ENCODE data around the gene PPP1R36.
"Not testable (repeated sequence)": the region's sequence is repeated elsewhere in the genome, so short reads cannot be mapped to it uniquely, and the experiment has no call there.

The PPP1R36 gene

GRCh38 chr14:64549791-64550620 lies at the start of gene PPP1R36:
Gene PPP1R36, plus strand, starts transcription at chr14:64549961. Its CDS starts 37 bp downstream, at chr14:64549998.
- DNase-seq (ENCODE audit: low spot score) (no peak), FAIRE-seq (no peak)

DNA sequence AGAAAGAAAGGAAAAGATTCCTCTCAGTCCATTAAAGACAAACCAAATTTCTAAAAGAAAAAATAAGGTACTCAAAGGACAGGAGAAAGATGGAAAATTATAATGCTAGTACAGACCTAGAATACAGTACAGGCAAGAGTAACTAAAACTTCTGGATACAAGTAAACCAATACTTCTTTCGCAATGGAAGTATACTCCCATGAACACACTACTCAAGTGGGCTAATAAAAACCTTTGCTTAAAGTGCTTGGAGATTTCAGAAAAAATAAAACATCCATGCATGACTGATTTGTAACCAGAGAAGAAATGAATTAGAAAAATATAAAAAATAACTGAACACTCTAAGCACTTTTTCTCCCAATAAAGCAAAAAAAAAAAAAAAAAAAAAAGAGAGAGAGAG lies 49.7 kb upstream of the PPP1R36 start:
- FAIRE-seq (no peak), DNase-seq (ENCODE audit: low spot score) (no peak)

GRCh38 chr14:64501411-64502171 lies 48.2 kb upstream of the PPP1R36 start:
- peak; percentile 69 for DNase-seq (ENCODE audit: low spot score)

DNA sequence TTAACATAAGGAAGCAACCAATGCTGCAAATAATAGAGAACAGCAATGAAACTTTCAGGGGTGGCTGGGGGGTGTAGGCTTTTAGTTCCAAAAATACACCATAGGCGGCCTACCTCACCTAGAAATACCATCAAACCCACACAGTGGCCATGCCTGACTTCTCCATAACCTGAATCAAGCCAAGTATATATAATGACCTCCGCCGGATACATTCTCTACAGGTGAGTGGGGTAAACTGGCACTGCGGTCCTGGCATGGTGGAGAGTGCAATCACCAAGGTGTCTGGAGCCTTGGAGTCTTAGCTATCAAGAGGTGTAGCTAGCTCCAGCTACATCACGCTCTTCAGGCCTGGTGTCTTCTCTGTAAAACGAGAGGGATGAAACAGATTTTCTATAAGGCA lies 47.3 kb upstream of the PPP1R36 start:
- no peak for DNase-seq (ENCODE audit: low spot score)
- FAIRE-seq, result no peak

More at GRCh38 chr14:64501411-64502171, 48.2 kb upstream of the PPP1R36 start:
- peak; percentile 26 for FAIRE-seq

- FAIRE-seq (no peak), DNase-seq (ENCODE audit: low spot score) (no peak)
Measured at GRCh38 chr14:64502887-64503433, 46.8 kb upstream of the PPP1R36 start.

- DNase-seq (ENCODE audit: low spot score), result peak; percentile 72
- no peak for FAIRE-seq
Measured at GRCh38 chr14:64503434-64504309, 46.1 kb upstream of the PPP1R36 start, which contains the start of gene ZBTB25. Gene ZBTB25, minus strand, starts transcription at chr14:64503838. Its CDS starts 13,305 bp downstream, at chr14:64490533.

GRCh38 chr14:64504310-64504896 lies 45.4 kb upstream of the PPP1R36 start, which contains the start of gene ZBTB1:
Gene ZBTB1, plus strand, starts transcription at chr14:64504770. Its CDS starts 16,735 bp downstream, at chr14:64521505.
- peak; percentile 65 for DNase-seq (ENCODE audit: low spot score)
- FAIRE-seq, result no peak

DNA sequence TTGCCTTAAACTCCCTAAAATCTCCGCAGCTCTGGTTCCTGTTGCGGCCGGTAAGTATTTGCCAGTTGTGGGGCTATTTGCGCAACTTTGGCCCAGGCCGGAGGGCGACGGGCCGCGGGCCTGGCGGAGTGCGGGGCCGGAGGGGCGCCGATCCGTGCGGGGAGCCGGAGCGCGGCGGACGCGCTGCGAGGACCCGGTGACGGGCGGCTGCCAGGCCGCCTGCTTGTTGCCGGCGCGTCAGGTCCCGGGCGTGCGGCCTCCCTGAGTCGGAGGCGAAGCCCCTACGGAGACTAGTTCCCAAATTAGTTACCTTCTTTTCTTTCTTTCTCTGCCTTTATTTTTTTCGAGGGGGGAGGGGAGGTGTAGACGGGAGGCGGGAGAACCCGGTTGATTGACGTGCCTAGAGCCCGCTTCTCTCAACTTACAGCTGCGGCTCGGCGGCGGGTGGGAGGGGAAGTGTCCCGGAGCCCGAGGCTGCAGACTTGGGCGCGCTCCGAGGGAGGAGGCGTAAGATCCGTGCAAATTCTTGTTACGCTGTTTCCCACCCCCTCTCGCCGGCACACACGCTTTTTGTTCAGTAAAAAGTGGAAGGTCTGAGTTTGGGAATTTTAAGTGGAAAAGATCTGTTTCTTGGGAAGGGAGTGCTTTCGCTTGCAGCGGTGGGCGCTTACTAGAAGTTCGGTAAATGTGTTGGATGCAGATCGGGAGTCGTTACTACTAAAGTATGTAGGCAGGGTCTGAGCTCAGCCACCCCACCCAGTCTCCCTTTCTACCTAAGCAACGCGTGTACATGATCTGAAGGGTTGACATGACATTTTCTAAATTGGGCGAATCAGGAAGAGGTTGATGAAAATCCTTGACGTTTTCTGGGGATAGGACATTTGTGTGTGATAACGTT lies 44.6 kb upstream of the PPP1R36 start:
- FAIRE-seq, result no peak

DNA sequence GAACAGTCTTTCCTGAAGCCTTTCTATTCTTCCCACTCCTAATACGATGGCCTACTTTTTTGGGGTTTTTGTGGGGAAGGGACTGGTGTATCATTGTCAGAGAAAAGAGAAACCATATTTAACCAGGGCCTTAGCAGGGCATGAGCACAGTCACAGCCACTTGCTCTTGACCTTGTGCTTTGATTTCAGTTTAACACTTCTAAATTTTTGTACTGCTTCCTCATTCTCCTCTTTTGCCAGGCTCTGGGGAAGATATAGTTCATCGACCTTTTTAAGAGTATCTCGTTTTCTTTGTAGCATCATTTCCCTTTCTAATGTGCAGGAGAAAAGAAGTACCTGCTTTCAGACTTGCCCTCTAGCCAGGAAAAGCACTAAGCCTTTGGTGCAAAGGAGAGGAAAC lies 43.0 kb upstream of the PPP1R36 start:
- DNase-seq (ENCODE audit: low spot score), result no peak

More for the DNA sequence above, 44.6 kb upstream of the PPP1R36 start:
- DNase-seq (ENCODE audit: low spot score), result peak; percentile 50

DNA sequence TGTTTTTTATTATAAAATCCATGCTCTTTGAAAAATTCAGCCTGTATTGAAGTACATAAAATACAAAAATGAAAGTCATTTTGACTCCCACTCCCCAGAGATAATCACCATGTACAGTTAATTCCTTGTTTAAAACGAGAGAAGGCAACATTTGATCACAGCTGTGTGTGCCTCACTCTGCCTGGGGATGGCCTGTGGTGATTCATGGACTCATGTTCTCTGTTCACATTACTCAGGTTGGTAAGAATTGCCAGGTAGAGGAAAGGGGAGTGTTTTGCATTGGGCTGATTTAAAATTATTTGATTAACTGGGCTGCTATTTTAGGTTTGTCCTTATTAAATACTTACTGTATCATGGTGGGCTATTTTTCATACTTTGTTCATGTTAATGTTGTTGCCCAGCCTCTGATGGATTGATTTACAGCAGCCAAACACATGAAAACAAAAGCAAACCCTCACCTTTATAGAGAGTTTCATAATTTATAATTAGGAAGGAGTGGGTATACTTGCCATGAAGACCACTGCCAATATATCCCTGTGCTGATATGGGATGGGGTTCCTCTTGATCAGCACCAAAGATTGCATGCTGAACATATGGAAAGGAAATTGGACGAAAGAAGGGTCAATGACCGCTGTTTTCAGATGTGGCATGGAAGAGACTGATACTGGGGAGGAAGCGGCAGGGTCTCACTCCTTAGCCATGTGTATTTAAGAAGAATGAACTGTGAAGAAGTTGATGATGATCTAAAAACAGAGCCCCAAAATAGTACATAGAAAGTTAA lies 42.2 kb upstream of the PPP1R36 start:
- no peak for DNase-seq (ENCODE audit: low spot score)
- FAIRE-seq, result no peak

More for the DNA sequence above, 43.0 kb upstream of the PPP1R36 start:
- FAIRE-seq, result no peak

- FAIRE-seq, result no peak
- DNase-seq (ENCODE audit: low spot score), result no peak
Measured at GRCh38 chr14:64508215-64508776, 41.5 kb upstream of the PPP1R36 start.

- DNase-seq (ENCODE audit: low spot score) (no peak), FAIRE-seq (no peak)
Measured at GRCh38 chr14:64509036-64509435, 40.7 kb upstream of the PPP1R36 start.

DNA sequence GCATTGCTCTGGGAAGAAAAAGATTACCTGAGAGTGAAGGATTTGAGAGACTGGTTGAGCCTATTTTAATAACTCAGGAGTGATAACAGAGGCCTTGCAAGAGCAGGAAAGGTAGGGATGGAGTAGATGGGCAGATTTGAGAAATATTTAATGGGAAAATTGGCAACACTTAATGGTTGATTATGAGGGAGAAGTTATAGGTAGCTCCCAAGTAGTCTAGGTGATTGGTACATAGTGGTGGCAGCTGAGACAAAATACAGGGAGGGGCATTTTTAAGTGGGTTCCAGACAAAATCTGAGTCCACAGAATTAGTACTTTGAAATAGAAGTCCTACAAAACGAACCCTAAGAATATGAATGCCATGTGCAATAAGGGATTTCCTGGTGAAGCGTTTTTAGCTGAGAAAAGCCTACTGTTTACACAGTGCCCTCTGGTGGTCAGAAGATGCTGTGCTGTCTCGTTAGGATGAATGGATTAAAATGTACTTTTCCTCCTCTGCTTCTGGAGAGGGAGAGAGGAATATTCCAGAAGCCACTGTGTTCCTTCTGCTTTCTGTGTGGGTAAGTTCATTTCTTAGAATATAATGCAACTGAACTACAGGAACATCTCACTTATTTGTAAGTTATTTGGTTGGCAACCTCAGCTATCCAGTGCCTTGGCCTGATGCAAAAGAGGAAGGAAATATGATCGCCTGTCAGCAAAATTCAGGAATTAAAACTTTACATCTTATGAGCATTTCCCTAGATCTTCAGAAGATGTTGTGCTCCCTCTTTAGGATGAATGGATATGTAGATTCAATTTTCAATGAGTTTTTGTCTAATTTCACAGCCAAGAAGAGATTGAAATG lies 38.7 kb upstream of the PPP1R36 start:
- FAIRE-seq, result no peak
- DNase-seq (ENCODE audit: low spot score), result peak; percentile 11

DNA sequence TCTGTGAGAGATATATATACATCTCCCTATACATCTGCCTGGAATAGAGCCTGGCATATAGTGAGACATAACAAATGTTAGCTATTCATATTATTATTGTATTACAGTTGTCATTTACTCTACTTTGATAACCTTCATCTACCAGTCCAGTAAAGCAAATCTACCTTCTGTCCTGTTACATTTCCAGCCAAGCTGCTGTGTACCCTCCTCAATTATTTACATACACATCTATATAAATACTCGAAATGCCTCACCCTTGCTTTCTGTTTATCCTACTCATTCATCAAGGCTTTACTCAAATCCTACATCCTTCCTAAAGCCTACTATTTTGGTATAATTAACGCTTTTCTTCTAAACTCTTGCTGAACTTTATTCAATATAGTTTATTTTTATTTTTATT lies 36.5 kb upstream of the PPP1R36 start:
- DNase-seq (ENCODE audit: low spot score) (no peak), FAIRE-seq (no peak)

DNA sequence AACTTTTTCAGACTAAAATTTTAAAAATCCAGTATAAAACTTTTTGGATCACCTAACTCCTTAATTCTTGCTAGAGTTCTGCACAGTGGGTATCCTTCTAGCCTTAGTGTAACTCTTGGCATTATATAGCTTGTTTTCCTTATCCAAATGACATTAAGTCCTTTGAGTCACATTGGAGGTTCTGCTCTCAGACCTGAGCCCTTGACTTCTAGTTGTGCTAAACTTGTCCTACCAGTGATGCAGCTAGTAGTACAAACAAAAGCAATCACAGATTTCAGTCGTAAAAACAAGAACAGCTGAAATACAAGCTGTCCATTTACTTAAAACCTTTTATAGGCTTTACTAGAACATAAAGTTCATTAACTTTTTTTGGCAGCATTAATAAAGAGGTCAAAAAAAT lies 34.7 kb upstream of the PPP1R36 start:
- DNase-seq (ENCODE audit: low spot score) (no peak), FAIRE-seq (no peak)

GRCh38 chr14:64516969-64517368 lies 32.8 kb upstream of the PPP1R36 start:
- no peak for DNase-seq (ENCODE audit: low spot score)
- no peak for FAIRE-seq

GRCh38 chr14:64517667-64518066 lies 32.1 kb upstream of the PPP1R36 start:
- not testable (repeated sequence) for FAIRE-seq; DNase-seq (ENCODE audit: low spot score)

Data from RCC 7860 (cell line).